ENCODE measurements around the gene CEL.
"Not testable (repeated sequence)": the region's sequence is repeated elsewhere in the genome, so short reads cannot be mapped to it uniquely, and the experiment has no call there.

The CEL gene

DNA sequence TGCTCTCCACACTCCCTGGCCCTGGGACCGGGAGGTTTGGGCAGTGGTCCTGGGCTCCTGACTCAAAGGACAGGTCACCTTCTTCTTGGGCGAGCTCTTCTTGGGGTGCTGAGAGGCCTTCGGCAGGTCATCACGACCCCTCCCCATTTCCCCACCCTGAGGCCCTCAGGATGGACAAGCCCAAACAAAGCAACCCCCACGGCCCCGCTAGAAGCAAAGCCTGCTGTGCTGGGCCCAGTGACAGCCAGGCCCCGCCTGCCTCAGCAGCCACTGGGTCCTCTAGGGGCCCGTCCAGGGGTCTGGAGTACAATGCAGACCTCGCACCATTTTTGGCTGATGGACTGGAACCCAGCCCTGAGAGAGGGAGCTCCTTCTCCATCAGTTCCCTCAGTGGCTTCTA is 21.9 kb downstream of the CEL start:
- not testable (repeated sequence) for DNase-seq (ENCODE audit: low read depth in 2 of 2)

- DNase-seq (ENCODE audit: low read depth in 2 of 2) = not testable (repeated sequence)
These were observed 24.6 kb downstream of the CEL start for GRCh38 chr9:133086212-133086860.

DNA sequence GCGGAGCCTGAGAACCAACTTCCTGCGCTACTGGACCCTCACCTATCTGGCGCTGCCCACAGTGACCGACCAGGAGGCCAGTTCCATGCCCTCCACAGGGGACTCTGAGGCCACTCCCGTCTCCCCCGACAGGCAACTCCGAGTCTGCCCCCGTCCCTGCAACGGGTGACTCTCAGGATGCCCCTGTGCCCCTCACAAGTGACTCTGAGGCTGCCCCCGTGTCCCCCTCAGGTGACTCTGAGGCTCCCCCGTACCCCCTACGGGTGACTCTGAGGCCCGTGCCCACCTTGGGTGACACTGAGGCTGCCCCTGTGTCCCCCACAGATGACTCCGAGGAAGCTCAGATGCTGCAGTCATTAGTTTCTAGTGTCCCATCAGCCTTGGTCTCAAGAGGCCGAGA is 25.1 kb downstream of the CEL start:
- DNase-seq (ENCODE audit: low read depth in 2 of 2) = no peak

- DNase-seq (ENCODE audit: low read depth in 2 of 2) = no peak
These were observed 25.8 kb downstream of the CEL start for GRCh38 chr9:133087429-133088145.

DNA sequence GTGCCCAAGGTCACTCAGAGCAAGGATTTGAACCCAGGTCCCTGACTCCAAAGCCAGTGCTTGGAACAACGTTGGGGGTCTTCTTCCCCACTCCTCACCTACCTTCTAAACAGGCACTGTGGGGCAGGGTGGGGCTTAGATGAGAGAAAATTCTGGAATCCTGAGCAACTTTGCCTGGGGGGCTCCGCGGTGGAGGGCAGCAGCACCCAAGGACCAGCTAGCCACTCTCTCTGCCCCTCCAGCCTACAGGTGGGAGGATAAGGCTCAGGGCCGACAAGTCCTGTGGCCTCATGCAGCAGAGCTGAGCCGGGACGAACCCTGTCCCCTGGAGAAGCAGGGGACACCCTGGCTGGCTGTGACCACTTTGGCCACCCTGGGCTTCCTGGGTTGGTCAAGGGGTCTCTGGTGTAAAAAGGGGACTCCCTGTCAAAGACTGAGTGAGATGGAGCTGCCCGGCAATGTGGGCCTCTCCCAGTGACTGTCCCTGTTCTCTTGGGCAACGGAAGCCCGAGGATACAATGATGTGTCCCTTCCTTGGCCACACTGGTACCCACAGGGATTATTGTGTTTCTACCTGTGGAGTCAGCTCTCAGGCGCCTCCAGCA is 26.5 kb downstream of the CEL start:
- DNase-seq (ENCODE audit: low read depth in 2 of 2) = no peak

DNA sequence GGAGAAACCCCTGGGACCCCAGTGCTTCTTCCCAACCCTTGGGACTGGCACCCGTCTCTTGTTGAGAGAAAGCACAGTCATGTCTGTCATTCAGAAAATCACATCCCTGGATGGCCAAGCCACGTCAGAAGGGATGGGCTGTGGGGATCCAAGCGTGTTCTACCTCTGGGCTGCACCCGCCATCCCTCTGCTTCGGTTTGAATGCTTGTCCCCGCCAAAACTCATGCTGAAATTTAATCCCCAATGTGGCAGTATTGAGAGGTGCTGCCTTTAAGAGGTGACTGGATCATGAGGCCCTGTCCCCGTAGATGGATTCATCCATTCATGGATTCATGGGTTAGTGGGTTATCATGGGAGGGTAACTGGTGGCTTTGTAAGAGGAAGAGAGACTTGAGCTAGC is 27.0 kb downstream of the CEL start:
- DNase-seq (ENCODE audit: low read depth in 2 of 2) = no peak

- no peak for DNase-seq (ENCODE audit: low read depth in 2 of 2)
These were observed 27.5 kb downstream of the CEL start for GRCh38 chr9:133089271-133089671.

GRCh38 chr9:133090187-133090586 is 28.4 kb downstream of the CEL start:
- no peak for DNase-seq (ENCODE audit: low read depth in 2 of 2)

GRCh38 chr9:133090752-133091385 is 29.1 kb downstream of the CEL start:
- no peak for DNase-seq (ENCODE audit: low read depth in 2 of 2)

DNA sequence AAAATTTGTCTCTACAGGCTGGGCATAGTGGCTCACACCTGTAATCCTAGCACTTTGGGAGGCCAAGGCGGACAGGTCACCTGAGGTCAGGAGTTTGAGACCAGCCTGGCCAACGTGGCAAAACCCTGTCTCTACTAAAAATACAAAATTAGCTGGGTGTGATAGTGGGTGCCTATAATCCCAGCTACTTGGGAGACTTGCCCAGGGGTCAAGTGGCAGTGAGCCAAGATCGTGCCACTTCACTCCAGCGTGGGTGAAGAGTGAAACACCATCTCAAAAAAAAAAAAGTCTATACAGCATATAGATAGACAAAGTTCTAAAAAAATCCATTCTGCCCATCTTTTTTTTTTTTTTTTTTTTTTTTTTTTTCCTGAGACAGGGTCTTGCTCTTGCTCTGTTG is 32.6 kb downstream of the CEL start:
- DNase-seq (ENCODE audit: low read depth in 2 of 2) = not testable (repeated sequence)

DNA sequence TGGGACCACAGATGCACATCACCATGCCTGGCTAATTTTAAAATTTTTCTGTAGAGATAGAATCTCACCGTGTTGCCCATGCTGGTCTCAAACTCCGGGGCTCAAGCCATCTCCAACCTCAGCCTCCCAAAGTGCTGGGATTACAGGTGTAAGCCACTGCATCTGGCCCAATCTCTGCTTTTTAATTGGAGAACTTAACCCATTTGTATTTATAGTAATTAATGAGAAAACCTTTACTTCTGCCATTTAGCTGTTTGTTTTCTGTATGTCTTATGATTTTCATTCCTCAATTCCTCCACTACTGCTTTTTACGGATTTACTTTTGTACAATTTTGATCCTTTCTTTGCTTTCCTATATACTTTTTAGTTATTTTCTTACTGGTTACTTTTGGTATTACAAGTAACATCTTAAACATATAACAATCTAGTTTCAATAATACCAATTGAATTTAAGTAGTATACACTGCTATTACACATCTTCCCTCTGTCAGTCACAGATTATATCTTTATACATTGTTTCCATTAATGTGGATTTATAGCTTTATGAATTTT is 33.1 kb downstream of the CEL start:
- DNase-seq (ENCODE audit: low read depth in 2 of 2) = no peak

DNA sequence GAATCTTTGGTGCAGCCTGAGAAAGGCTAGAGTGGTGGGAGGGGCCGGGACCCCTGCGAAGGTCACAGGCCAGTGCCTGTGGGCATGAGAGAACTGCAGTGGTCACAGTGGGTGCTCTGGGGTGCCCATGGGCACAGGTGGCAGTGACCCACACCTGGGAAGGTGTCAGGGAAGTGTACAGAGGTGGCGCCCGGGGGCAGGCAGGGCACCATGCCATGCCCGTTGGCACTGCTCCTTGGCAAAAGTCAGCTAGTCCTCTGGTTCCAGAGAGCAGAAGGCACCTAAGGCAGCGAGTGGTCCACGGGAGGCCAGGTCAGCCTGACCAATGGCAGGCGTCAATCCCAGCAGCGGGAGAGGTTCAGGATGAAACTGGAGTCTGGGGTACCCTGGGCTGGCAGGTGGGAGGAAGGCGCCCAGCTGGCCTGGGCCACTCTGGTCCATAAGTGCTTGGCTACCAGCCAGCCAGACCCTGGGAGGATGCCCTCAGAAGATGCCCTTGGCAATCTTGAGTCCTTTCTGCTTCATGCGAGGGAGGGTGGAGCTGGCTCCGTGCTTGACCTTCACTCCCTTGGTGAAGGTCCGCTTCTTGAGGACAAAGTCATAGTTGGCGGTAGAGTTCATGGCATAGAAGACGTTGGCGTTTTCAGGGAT is 36.4 kb downstream of the CEL start:
- DNase-seq (ENCODE audit: low read depth in 2 of 2) = no peak

DNA sequence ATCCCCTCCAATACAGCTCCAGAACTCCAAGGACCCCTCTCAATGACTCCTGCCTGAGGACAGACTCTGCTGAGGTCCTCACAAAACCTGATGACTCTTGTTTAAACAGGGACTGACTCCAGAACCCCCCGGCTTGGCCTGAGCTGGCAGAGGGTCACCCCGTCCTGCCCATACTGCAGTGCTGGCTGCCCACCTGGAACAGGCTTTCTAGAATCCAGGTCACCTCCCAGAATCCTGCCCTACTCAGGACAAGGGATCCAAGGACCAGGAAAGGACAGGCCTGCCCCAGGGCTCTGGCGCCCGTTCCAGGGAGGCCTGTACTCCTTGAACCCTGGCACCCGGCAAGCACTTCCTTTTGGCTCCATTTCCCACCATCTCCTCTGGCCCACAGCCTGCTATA is 37.1 kb downstream of the CEL start:
- DNase-seq (ENCODE audit: low read depth in 2 of 2) = no peak

DNA sequence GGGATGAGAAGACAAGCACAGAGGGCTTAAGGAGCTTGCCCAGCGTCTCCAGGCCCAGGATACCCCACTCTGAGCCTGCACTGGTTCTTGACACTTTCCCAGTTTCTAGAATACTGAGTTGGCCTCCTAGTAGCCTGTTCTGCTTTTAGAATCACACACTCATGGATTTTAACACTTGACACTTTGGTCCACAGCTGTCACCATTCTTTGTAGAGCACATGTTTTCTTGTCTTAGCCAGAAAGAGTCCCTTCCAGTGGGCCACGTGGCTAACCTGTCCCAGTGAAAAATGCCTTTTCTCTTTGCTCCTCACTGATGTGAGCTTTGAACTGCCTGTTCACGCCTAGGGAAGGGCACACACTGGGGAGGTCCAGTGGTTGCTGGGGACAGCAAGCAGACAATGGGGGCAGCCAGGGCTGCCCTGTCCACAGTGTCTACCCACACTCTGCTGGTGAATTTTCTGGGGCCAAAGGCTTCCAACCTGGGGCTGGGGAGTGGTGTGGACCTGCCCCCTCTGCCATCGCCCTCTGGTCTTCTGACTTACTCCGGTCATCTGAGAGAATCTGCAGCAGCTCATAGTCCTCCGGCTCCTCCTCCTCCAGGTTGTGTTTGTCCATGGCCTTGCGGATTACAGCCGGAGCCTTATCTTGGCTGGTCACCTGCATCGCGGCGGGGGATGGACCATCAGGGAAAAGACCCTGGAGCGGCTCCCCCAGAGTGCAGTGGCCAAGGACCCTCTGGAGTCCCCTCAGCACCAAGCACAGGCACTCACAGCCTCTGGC is 38.1 kb downstream of the CEL start:
- DNase-seq (ENCODE audit: low read depth in 2 of 2) = no peak

DNA sequence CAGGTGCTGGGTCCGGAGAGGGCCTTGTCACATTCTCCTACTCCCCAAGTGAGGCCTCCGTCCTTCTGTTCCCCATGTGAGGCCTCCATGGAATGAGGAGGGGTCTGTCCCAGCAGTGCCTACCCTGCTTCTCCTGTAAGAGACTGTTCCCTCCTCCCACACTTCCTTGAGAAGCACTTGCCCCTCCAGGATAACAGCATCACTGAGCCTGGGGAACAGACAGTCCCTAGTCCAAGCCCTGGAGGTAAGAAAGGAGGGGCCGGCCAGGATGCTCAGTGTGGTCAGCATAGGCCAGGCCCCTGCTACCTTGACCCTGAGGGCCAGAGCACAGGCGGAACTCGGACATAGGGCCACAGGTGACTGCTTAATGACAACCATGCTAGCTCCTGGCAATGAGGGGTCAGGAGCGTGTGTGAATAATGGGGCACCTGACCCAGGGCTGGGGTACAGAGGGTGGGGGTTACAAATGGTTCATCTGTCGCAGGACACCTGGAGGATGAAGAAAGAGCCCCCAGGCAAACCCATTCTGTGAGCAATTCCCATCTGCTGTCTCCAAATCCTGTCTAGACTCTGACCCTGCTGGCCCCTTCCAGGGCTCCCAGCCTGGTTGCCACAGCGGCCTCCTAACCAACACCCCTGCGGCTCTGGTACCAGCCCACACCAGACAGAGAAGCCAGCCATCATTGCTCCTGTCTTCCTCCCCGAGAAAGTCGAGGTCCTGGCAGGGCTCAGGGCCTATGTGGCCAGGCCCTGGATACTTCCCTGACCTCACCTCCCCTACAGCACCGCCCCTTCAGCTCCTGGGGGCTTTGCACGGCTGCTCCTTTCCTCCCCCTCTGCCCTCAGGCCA is 39.0 kb downstream of the CEL start:
- no peak for DNase-seq (ENCODE audit: low read depth in 2 of 2)

DNA sequence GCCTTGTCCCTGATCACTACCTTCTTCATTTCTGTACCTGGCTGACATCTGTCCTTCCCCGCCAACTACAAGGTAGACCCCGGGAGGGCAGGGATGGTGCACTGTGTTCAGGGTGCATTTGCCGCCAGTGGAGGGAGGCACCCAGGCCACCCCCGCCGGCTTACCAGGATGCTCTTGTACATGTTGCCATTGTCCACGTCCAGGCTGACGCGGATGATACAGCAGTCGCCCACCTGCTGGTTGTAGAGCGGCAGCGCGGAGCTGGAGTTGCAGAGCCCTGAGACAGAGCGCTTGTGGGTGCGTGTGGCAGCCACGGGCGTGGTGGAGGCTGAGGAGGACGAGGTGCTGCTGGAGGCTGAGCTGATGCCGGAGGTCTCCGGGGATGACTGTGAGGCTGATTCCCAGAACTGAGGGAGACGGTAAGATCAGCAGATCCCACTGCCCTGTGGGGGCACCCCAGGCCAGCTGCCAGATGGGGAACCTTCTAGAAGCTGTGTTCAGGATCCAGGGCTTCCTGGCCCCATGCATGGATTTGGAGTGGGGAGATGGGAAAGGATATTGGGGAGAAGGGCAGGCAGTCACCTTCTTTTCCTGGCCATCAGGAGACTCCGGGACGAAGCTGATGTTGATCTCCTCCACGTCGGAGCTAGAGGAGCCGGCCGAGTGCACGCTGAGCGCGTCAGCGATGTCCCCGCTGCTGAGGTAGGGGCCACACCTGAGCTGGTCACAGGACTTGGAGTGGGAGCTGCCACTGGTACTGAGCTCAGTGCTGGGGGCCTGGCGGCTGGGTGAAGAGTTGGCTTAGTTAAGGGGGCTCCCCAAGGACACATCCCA is 39.8 kb downstream of the CEL start:
- DNase-seq (ENCODE audit: low read depth in 2 of 2) = no peak

GRCh38 chr9:133102190-133103021 is 40.6 kb downstream of the CEL start:
- DNase-seq (ENCODE audit: low read depth in 2 of 2) = no peak

Measured in stimulated activated CD8-positive, alpha-beta memory T cell treated with anti-CD3 and anti-CD28 coated beads, Interleukin-7, amount 100 ng/mL, for 4 hours (primary cell).